Upper lobe of left lung (tissue), 4 donors: ENCODE measurements around the gene RAB20.

Experiments used
- CTCF ChIP-seq, 6 experiments: fragments of 450-650 bp in 4 of 6; fragments of 200-600 bp in 2 of 6; sonication (generic) in 2 of 6; IDR thresholded peaks; one replicate each; pipeline ENCODE4 v1.5.1; 2016 to 2019; ENCODE audit warnings: antibody characterized with exemption in 6 of 6
- POLR2A ChIP-seq, 4 donors: fragments of 450-650 bp; IDR thresholded peaks; one replicate each; pipeline ENCODE4 v1.5.1; 2016 to 2017; ENCODE audit warnings: antibody characterized with exemption in 4 of 4, mild to moderate bottlenecking in 2 of 4

- TF ChIP-seq CTCF (IDR thresholded peaks at IDR 0.05) (no peak), POLR2A (IDR thresholded peaks at IDR 0.05) (no peak)
Observed at GRCh38 chr13:110518226-110518525, 43.3 kb downstream of the RAB20 start.
